ENCODE measurements around the gene SEC14L5.

The SEC14L5 gene

GRCh38 chr16:5016967-5017677 is 59.0 kb downstream of the SEC14L5 start:
- Histone ChIP-seq H3K4me3 (ENCODE audit: low read depth, low read length) (no peak overlapping the region), H3K9me3 (ENCODE audit: severe bottlenecking) (no peaks in the 10 kb centered on the region), H3K27me3 (ENCODE audit: insufficient read depth, low read depth, severe bottlenecking) (no peaks in the 10 kb centered on the region), H3K36me3 (no peaks in the 10 kb centered on the region), H3K27ac (no peak overlapping the region)
- TF ChIP-seq CTCF (IDR thresholded peaks at IDR 0.05; ENCODE audit: low read depth, low read length), result no peak
- DNase-seq, result no peak

GRCh38 chr16:5017678-5017969 is 59.5 kb downstream of the SEC14L5 start:
- H3K4me3 ChIP-seq (ENCODE audit: low read depth, low read length), result no peak overlapping the region
- no peaks in the 10 kb centered on the region for H3K27me3 ChIP-seq (ENCODE audit: insufficient read depth, low read depth, severe bottlenecking)
- DNase-seq, result no peak
- H3K36me3 ChIP-seq, result no peaks in the 10 kb centered on the region
- no peak for TF ChIP-seq CTCF (IDR thresholded peaks at IDR 0.05; ENCODE audit: low read depth, low read length)
- no peaks in the 10 kb centered on the region for H3K9me3 ChIP-seq (ENCODE audit: severe bottlenecking)
- no peak overlapping the region for H3K27ac ChIP-seq

- no peaks in the 10 kb centered on the region for H3K27me3 ChIP-seq (ENCODE audit: insufficient read depth, low read depth, severe bottlenecking)
- no peak overlapping the region for H3K27ac ChIP-seq
- no peak for TF ChIP-seq CTCF (IDR thresholded peaks at IDR 0.05; ENCODE audit: low read depth, low read length)
- H3K36me3 ChIP-seq, result no peaks in the 10 kb centered on the region
- no peaks in the 10 kb centered on the region for H3K9me3 ChIP-seq (ENCODE audit: severe bottlenecking)
- DNase-seq, result no peak
- H3K4me3 ChIP-seq (ENCODE audit: low read depth, low read length), result no peak overlapping the region
These were observed 60.7 kb downstream of the SEC14L5 start for GRCh38 chr16:5018793-5019192.

GRCh38 chr16:5019775-5020174 is 61.6 kb downstream of the SEC14L5 start:
- Histone ChIP-seq H3K36me3 (no peaks in the 10 kb centered on the region), H3K27ac (no peak overlapping the region), H3K27me3 (ENCODE audit: insufficient read depth, low read depth, severe bottlenecking) (no peaks in the 10 kb centered on the region), H3K4me3 (ENCODE audit: low read depth, low read length) (no peak overlapping the region), H3K9me3 (ENCODE audit: severe bottlenecking) (no peaks in the 10 kb centered on the region)
- no peak for TF ChIP-seq CTCF (IDR thresholded peaks at IDR 0.05; ENCODE audit: low read depth, low read length)
- no peak for DNase-seq

GRCh38 chr16:5020551-5020950 is 62.4 kb downstream of the SEC14L5 start:
- H3K36me3 ChIP-seq, result no peaks in the 10 kb centered on the region
- H3K27ac ChIP-seq, result no peak overlapping the region
- H3K4me3 ChIP-seq (ENCODE audit: low read depth, low read length), result no peak overlapping the region
- no peak for TF ChIP-seq CTCF (IDR thresholded peaks at IDR 0.05; ENCODE audit: low read depth, low read length)
- no peaks in the 10 kb centered on the region for H3K9me3 ChIP-seq (ENCODE audit: severe bottlenecking)
- no peak for DNase-seq
- H3K27me3 ChIP-seq (ENCODE audit: insufficient read depth, low read depth, severe bottlenecking), result no peaks in the 10 kb centered on the region

GRCh38 chr16:5022521-5022920 is 64.4 kb downstream of the SEC14L5 start:
- H3K27me3 ChIP-seq (ENCODE audit: insufficient read depth, low read depth, severe bottlenecking), result no peaks in the 10 kb centered on the region
- H3K27ac ChIP-seq, result no peak overlapping the region
- no peak for TF ChIP-seq CTCF (IDR thresholded peaks at IDR 0.05; ENCODE audit: low read depth, low read length)
- no peaks in the 10 kb centered on the region for H3K9me3 ChIP-seq (ENCODE audit: severe bottlenecking)
- H3K36me3 ChIP-seq, result no peaks in the 10 kb centered on the region
- DNase-seq, result no peak
- H3K4me3 ChIP-seq (ENCODE audit: low read depth, low read length), result no peak overlapping the region

Measured in WERI-Rb-1 (cell line).